Mesenteric fat pad (tissue), 1 donor: Measurements from ENCODE around the gene TRIM54. TPM values are rescaled to one million over a fixed set of nuclear protein-coding genes. Genes with fewer than 3 reads are reported as not detected.
"Not testable (repeated sequence)": the region's sequence is repeated elsewhere in the genome, so short reads cannot be mapped to it uniquely, and the experiment has no call there.

Experiments
- DNase-seq: peaks from one replicate; pipeline ENCODE4 v3.0.0-alpha.2; 2020; ENCODE audit warnings: low spot score
- total RNA-seq: library from RNA; stranded (reverse); fragmentation: NEBNext Ultra II Directional; extraction: Animal tissue kit (Norgen Biotek cat#: 25700); gene quantifications from one replicate; pipeline ENCODE4 v1.2.1, GENCODE V29; 2021
- donor health status: DM: yes; HTN: yes; CAD: no.

The TRIM54 gene
- total RNA-seq, 1 donor from 2014 or later, result not detected

DNA sequence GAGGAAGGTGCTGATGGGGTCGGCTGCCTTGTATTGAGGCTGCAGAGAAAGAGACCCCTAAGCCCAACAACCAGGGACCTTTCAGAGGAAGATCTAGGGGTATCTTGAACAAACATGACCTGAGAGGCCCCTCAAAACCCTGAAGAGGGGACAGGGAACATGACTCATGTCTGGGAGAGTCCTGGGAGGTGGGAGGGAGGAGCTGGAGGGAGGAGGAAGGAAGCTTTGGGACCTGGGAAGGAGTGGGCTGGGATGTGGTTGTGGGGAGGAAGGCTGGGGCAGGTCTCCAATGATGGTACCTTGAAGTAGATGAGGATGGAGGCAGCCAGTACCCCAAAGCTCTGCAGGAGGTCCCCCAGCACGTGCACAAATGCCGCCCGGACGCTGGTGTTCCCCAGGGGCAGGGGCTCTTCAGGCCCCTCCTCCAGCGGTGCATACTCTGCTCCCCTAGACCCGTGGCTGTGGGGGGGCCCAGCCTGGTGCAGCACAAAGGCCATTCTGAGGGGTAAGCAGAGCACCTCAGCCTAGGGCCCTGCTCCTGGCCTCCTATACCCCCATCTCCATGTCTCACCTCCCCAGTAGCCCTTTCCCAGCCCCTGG lies 25.3 kb upstream of the TRIM54 start:
- no peak for DNase-seq

DNA sequence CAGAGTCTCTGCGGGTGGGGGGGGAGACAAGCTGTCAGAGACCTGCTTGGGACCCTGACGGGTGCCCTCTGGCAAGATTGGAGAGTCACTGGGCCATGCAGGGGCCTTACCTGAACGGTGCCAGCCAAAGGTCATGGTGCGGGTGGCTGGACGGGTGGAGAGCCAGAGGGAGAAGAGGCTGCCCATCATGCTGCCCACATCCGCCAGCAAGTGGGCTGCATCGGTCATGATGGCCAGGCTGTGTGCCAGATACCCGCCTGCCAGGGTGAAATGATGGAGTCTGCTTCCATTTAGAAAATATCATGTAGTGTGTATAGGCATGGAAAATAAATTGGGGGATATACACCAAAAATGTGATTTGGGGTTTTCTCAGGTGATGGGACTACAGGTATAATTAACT lies 24.2 kb upstream of the TRIM54 start:
- no peak for DNase-seq

DNA sequence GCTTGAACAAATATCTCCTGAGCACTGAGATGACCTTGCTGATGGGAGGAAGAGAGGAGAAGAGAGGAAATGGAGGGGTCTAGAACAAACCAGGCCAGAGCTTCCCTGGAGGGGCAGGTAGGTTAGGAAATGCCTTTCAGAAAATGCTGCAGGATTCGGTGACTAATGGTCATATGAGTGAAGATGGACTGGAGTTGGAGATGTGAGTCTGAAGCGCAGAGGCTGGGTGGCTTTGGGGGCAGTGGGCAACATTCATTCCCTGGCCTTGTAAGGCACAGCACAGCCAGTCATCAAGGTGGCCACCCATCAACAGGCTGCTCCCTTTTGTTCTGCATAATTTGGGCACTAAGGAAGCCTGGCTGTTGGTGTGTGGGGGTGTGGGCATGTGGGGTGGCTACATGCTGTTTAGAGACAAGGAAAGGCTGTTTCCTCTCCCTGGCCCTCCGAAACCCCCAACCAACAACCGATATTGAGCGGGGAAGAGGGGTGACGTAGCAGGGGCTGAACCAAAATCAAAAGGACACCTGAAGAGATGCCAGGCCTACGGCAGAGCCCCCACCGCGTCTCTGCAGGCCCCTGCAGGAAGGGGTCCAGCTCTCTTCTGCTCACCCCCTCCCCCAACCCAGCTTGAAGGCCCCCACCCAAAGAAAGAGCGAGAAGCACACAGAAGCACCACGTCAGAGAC lies 20.8 kb upstream of the TRIM54 start:
- DNase-seq, result no peak

DNA sequence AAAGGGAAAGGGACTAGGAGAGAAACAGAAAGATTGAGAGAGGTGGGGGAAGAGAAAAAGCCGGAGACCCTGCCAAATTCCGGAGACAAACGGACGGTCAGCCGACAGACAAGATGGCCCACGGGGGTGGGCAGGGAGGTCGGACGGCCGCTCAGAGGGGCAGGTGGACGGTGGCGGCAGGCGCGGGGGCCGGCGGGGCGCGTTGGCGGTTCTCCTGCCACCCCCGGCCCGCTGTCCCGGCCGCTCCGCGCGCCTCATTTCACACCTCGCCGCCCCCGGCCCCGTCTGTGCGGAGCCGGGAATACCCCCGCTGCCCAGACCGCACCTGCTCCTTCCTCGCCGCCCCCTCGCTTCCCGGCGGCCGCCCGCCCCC lies 20.3 kb upstream of the TRIM54 start:
- no peak for DNase-seq

DNA sequence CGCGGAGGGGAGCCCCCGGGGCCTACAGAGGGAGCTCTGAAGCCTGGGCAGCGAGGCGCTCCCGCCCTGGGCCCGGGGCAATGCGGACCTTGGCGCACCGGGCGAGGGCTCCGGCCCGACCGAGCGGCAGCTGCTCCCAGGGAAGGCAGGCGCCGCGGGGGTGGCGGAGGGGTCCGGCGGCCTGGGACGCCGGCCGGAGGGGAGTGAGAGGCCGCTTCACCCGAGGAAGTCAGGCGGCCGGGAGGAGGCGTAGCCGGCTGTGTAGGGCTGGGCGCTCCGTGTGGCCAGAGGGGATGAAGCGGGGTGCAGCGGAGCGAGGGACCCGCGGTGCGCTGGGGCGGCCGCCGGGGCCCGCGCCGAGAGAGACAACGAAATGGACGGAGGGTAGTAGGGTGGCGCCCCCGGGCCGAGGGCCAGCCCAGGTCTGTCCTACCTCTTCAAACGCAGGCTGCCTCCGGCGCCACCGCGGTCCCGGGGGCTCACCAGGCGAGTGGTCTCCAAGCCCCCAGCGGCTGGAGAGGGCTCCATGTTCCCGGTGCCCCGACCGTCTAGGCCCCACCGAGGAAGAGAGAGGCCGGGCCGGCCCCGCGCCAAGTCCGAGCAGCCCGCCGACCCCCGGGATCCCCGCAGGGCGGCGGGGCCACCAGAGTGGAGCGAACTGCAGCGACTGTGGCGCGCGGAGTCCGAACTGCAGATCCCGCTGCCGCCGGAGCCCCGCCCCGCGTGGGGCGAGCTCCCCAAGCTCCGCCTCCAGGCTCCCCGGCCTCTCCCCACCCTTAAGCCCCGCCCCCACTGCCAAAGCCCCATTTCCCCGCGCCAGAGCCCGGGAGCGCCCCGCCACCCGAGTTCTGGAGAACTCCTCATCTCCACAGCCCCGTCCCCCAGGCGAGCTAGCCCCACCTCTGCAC lies 19.6 kb upstream of the TRIM54 start, which contains the start of gene SLC30A3:
Gene SLC30A3, minus strand, starts transcription at position 669 of the 908 bp plus-strand sequence. Its CDS starts 141 bp downstream, at position 528.
- no peak for DNase-seq

DNA sequence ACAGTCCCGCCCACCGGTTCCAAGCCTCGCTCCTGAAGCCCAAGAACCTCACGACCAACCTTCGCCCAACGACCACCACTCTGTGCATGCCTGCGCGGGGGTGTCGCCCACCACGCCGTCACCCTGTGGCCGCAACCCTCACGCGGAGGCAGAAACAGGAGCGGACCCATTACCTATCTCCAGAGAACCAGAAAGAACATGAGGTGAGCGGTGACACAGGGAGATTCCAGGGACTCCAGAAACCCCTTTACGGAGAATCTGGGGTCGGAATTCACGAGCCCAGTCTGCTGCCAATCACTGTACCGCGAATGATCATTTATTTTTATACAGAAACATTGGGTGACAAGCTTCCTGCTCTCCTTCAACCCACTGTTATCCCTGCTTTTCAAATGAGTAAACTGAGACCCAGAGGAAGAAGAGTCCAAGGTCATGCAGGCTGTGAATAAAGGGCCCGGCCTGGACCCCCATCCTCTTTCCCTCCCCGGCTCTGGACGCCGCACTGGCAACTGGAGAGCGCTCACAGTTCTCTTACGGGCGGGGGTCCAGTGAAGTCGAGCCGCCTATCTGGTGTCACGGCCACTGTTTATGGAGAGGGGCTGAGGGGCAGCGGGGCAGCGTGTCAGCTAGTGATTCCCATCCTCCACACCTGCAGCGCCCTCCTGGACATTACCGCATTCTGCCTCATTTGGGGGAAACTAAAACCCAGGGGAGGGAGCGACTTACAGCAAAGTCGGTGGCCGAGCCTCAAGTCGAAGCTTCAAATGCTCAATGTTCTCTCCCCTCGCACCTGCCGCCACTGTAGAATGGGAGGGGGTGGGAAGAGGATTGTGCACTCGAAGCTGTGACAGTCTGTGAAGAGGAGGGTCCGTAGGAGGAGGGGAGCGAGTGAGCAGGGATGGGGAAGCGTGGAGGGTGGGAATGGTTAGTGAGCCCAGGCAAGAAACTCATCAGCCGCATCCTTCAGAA lies 18.7 kb upstream of the TRIM54 start:
- no peak for DNase-seq

DNA sequence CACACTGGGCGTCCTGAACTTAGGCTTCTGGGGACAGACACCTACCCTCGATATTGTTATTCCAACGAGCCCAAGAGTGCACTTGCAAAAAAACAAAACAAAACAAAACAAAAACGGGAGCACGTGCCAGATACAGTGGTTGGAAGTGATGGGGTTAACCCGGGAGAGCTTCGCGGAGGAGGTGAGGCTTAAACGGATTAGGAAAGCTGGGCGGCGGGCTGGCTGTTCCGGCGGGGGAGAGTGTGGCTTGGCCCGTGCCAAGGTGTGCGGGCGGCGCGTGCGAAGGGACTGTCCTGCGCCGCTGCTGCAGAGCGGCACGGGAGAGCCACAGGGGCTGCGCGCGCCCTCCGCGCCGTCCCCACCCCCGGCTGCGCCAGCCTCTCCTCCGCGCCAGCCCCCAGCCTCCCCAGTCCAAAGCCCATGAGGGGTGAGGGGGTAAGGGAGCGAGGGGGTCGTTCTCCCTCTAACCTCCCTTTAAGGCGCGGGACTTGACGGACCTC lies 17.9 kb upstream of the TRIM54 start:
- no peak for DNase-seq

DNA sequence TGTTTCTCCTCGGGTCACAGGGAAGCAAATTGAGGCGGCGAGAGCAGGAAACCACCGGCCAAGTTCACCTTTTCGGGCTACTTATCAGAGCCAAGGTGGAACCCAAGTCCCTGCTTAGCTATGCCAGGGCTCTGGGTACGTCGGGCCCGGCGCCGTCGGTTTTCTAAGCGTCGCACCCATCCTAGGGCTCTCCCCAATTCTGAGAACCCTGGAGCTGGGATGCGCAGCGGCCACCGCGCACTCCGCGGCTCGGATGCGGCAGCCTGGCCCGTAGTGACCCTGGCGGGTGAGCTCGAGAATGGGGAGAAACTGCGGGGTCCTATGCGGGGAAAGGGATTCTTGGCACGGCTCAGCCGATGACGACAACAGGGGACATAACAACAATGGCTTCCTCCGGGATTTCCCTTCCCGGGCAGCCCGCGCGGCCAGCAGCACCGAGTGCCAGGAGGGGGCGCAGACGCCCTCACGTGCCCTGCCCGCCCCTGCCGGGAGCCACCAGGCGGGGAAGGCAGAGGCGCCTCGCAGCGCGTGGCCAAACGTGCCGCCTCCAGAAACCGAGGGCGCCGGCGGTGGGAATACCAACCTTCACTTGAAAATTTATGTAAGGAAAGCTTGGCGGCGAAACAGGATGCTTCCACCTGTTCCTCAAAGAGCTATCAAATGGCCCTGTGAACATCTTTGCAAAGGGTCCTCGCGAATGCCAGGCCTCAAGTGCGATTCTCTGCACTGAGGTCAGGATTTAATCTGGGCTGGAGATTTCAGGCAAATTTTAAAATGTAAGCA lies 17.3 kb upstream of the TRIM54 start:
- DNase-seq, result no peak

DNA sequence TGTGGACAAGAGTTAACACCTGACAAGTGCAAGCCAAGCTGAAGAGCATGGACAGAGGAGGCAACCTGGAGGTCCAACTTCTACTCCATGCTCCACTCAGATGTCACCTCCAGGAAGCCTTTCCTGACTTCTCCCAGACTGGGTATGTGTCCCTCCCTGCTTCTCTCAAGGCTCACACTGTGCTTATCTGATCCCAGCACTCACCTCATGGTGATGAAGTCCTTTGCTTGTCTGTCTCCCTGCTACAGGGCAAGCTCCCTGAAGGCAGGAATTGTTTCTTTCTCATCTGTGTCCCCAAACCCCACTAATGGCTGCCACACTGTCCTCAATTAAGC lies 16.7 kb upstream of the TRIM54 start:
- DNase-seq, result no peak

DNA sequence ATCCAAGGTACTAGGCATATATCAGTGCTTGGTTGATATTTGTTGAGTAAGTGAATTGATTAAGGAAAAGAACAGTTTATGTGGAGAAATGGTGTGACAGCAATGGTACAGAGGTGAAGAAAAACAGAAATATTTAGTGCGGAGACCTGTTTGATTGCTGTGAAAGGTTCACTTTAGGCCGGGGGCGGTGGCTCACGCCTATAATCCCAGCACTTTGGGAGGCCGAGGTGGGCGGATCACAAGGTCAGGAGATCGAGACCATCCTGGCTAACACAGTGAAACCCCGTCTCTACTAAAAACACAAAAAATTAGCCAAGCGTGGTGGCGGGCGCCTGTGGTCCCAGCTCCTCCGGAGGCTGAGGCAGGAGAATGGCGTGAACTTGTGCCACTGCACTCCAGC lies 13.9 kb upstream of the TRIM54 start:
- not testable (repeated sequence) for DNase-seq

DNA sequence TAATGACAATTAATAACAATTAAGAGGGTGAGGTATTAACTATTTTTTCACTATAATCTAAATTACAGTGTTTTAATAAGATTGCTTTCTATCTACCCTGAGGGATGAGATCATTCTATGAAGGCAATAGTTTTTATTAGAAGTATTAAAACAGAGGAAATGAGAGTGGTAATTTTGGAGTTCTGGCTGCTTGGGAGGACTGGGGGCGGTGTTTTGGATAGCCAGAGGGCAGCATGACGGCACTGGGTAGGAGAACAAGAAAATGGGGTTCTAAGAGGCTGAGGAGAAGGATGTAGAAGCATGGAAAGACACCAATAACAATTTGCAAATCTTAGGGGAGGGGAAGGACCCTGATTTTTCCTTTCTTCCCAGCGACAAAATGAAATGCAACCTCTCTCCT lies 12.1 kb upstream of the TRIM54 start:
- no peak for DNase-seq

DNA sequence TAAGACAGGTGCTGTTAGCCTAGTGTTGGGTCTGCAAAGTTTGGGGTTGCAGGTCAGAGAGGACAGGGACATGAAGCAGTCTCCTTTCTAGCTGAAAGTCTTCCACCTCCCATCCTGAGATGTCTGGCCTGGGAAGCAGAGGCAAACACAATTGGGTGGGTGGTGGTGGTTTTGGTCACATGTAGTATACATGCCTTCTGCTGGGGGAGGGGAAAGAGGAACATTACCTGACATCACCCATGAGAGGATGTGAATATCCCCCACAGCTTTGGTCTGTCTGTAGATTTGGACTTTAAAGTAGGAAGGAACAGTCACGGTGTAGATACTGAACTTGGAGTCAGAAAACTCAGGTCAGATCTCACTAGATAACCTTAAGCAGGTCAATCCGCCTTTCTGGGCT lies 11.6 kb upstream of the TRIM54 start:
- DNase-seq, result no peak

DNA sequence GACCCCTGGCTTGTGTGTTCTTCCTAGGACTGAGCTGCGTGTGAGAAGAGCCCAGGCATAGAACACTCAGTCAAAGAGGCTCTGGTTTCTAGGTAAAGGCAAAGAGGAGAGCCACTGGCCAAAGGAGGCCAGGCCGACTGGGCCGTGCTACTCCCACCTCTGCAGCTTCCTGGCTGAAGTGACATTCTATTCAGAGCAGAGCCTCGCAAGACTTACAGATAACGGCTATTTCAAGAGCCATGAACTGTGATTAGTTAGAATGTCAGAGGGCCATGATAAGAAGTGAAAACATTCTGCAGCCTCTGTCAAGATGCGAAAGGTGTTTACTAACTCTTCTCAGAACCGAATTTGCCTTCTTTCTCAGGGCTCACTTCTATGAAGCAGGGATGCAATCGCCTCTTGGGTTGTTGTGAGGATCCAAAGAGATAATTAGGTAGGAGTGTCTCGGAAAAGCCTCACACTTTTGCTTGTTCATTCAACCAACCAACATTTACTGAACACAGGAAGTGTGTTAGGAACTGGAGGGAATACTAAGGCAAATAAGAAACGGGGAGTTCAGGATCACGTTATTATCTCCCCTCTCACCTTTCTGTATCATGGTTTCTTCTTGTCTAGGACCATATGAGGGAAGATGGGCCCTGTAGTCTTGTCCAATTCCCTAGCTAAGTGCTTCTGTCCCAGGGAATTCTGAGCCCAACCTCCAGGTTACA lies 10.4 kb upstream of the TRIM54 start:
- DNase-seq, result no peak

DNA sequence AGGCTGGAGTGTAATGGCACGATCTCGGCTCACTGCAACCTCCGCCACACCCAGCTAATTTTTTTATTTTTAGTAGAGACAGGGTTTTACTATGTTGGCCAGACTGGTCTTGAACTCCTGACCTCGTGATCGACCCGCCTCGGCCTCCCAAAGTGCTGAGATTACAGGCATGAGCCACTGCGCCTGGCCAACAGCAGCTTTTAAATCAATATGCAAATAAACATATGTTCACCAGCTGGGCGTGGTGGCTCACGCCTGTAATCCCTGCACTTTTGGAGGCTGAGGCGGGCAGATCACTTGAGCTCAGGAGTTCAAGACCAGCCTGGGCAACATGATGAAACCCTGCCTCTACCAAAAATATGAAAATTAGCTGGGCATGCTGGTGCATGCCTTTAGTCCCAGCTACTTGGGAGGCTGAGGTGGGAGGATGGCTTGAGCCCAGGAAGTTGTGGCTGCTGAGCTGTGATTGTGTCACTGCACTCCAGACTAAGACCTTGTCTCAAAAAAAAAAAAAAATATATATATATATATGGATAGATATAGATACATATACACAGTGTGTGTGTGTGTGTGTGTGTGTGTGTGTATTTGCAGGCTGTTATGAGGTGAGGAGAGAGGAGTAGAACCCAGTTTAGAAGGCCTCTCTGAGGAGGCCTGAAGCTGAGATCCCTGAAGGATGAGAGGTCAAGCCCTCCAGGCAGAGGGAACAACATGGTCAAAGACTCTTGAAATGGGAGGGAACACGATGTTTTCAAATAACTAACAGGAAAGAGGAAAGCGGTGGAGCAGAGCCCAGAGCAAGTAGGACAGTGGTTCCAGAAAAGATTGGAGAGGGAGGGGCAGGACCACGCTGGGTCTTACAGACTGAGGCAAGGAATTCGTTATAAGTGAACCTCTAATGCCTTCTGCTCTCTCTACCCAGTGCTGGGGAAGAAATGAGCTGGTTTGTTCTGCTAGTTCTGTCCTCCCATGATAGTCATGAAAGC lies 9.4 kb upstream of the TRIM54 start:
- not testable (repeated sequence) for DNase-seq

DNA sequence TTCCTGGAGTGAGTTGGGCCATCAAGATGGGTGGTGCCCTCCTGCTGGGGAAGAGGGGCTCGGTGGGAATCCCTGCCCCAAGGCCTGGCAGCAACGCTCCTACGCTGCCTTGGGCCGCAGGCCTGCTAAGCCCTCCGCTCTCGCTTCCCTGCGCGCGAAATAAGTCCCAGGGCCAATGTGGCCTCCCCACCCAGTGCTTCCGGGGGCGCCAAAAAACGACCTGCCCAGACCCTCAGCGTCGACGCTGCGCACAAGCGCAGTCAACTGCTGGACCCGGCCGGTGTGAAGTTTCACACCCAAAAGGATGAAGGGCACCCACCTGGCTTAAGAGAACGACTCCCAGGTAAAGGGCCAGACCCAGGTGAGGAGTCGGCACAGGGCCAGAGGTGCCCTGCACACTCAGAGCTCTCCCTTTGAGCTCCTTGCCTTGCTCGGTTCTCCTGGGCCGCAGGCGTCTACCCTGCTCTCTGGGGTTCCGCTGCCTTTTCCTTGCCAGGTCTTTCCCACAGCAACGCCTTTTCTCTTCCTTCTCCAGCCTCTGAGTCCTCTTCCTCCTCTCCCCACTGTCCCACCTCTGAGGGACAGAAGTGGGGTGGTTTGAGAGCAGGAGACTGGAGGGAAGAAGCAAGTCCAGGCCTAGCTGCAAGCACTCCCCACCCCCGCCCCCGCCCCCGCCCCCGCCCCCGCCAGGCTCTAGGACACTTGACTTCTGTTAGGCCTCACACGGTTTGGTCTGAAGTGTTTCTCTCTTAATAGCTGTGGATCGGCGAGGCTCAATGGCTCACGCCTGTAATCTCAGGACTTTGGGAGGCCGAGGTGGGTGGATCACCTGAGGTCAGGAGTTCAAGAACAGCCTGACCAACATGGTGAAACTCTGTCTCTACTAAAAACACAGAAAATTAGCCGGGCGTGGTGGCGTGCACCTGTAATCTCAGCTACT lies 6.7 kb upstream of the TRIM54 start, which contains the start of gene DNAJC5G:
Gene DNAJC5G, plus strand, starts transcription at position 223 of the 940 bp plus-strand sequence. CDS start 1,296 bp downstream, outside the sequence.
- DNase-seq, result no peak

DNA sequence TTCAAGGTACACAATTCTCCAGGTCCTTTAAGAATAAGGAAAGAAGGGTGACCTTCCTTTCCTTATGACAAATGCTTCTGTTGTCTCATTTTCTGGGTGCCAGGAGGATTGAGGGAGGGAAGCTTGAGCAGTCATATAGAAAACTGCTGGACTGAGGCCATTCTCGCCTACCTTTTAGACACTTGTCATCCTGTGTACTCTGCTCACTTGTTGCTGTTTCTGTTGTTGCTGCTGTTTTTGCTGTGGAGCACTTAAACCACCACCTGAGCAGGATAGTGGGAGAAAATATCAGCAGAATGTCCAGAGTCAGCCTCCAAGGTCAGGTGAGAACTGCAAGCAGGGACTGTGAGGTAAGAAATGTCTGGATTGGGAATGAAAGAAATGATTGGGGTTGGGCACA lies 4.2 kb upstream of the TRIM54 start:
- no peak for DNase-seq

DNA sequence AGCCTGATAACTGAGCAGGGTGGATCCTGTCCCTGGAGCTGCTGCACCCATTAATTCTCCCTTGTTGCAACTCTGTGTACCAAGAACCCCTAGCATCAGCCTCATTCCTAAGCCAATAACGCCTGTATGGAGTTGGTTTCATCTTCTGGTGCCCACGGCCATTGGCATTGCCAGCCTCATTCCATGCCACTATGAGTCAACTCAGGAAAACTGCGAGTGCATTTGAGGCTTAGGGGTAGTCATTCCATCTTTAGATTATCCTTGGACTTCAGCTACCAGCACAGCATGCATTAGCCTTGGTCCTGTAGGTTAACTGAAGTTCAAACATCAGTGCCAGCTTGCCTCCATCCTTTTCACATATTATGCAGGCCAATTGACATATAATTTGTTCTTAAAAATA lies 1.4 kb upstream of the TRIM54 start:
- DNase-seq, result no peak
